ENCODE results near the gene MGAT5.

MGAT5 gene

GRCh38 chr2:134257965-134258683 lies 4.3 kb downstream of the MGAT5 start:
- DNase-seq, result no peak

GRCh38 chr2:134258684-134259388 lies 5.0 kb downstream of the MGAT5 start:
- no peak for DNase-seq

GRCh38 chr2:134259571-134259970 lies 5.7 kb downstream of the MGAT5 start:
- no peak for DNase-seq

- DNase-seq, result no peak
These were observed 6.1 kb downstream of the MGAT5 start for GRCh38 chr2:134259994-134260393.

- DNase-seq, result no peak
These were observed 6.8 kb downstream of the MGAT5 start for GRCh38 chr2:134260713-134261112.

- DNase-seq, result no peak
These were observed 7.7 kb downstream of the MGAT5 start for GRCh38 chr2:134261398-134262131.

GRCh38 chr2:134262684-134263083 lies 8.8 kb downstream of the MGAT5 start:
- no peak for DNase-seq

GRCh38 chr2:134268265-134268664 lies 14.4 kb downstream of the MGAT5 start:
- no peak for DNase-seq

GRCh38 chr2:134269230-134269629 lies 15.4 kb downstream of the MGAT5 start:
- DNase-seq, result no peak

- no peak for DNase-seq
These were observed 16.3 kb downstream of the MGAT5 start for GRCh38 chr2:134269972-134270735.

GRCh38 chr2:134271758-134272157 lies 17.9 kb downstream of the MGAT5 start:
- DNase-seq, result no peak

GRCh38 chr2:134272806-134273205 lies 18.9 kb downstream of the MGAT5 start:
- no peak for DNase-seq

- DNase-seq, result no peak
These were observed 19.5 kb downstream of the MGAT5 start for GRCh38 chr2:134273256-134273983.

GRCh38 chr2:134274121-134274520 lies 20.2 kb downstream of the MGAT5 start:
- DNase-seq, result no peak

- no peak for DNase-seq
These were observed 21.4 kb downstream of the MGAT5 start for GRCh38 chr2:134275058-134275862.

- DNase-seq, result no peak
These were observed 22.7 kb downstream of the MGAT5 start for GRCh38 chr2:134276381-134277172.

GRCh38 chr2:134277223-134277622 lies 23.4 kb downstream of the MGAT5 start:
- no peak for DNase-seq

GRCh38 chr2:134278553-134278952 lies 24.7 kb downstream of the MGAT5 start:
- DNase-seq, result no peak

GRCh38 chr2:134279417-134279816 lies 25.5 kb downstream of the MGAT5 start:
- DNase-seq, result no peak

GRCh38 chr2:134280231-134280630 lies 26.4 kb downstream of the MGAT5 start:
- DNase-seq, result no peak

GRCh38 chr2:134280726-134281125 lies 26.9 kb downstream of the MGAT5 start:
- DNase-seq, result no peak

Measured in activated CD8-positive, alpha-beta memory T cell treated with anti-CD3 and anti-CD28 coated beads, Interleukin-2, amount 50 U/mL, for 48 hours (primary cell).